Upper lobe of right lung (tissue), 1 donor: ENCODE measurements around the gene CHN2. TPM values are rescaled to one million over a fixed set of nuclear protein-coding genes. Genes with fewer than 3 reads are reported as not detected.

Experiments used
- ATAC-seq: fragments of 200-7000 bp; cut with Tn5 transposase; one replicate; pipeline ENCODE4 v1.9.1; 2020; ENCODE audit warnings: mild to moderate bottlenecking, moderate library complexity
- DNase-seq: peaks from one replicate; pipeline ENCODE4 v3.0.0-alpha.2; 2020
- H3K27ac ChIP-seq: fragments of 200-600 bp; one replicate; pipeline ENCODE4 v1.8.0; 2022
- H3K27me3 ChIP-seq: fragments of 200-600 bp; one replicate; pipeline ENCODE4 v1.8.0; 2022; ENCODE audit warnings: mild to moderate bottlenecking
- H3K36me3 ChIP-seq: fragments of 200-600 bp; one replicate; pipeline ENCODE4 v1.8.0; 2022
- H3K4me1 ChIP-seq: fragments of 200-600 bp; one replicate; pipeline ENCODE4 v1.8.0; 2022
- H3K4me3 ChIP-seq: fragments of 200-600 bp; one replicate; pipeline ENCODE4 v1.8.0; 2022; ENCODE audit warnings: mild to moderate bottlenecking
- H3K9me3 ChIP-seq: fragments of 200-600 bp; one replicate; pipeline ENCODE4 v1.8.0; 2022
- intact Hi-C: fragments of 100-400 bp; cut with DNase I; formaldehyde crosslinking; loops from one replicate; pipeline ENCODE4 v1.11.0; 2022
- total RNA-seq: library from RNA; stranded (reverse); fragmentation: NEBNext Ultra II Directional; extraction: Animal tissue kit (Norgen Biotek cat#: 25700); gene quantifications from one replicate; pipeline ENCODE4 v1.2.1, GENCODE V29; 2021
- TF ChIP-seq, protein P1 (sequence below): fragments of 200-600 bp; IDR thresholded peaks from one replicate; pipeline ENCODE4 v1.8.0; 2022; ENCODE audit warnings: antibody characterized with exemption
- donor health status: DM: no; HTN: yes; CAD: no; lungs with severe emphysema.

The CHN2 gene
- total RNA-seq, 1 donor from 2014 or later = 14.4 TPM

DNA sequence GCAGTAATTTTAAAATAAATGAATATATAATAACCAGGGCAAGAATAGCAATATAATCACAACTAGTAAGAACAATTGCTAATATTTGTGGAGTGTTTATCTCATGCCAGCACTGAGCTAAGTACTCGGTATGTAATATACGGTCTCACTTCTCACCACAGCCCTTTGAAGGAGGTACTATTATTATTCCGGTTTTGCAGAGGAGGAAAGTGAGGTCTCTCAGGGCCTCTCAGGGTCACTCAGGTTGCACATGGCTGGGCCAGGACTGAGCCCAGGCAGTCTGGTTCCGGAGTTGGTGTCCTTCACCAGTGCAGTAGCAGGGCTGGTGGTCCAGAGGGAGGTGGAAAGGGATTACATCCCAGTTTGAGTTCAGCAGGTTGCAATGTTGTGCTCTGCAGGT is 80.9 kb downstream of the CHN2 start:
- no peaks in the 10 kb centered on the region for H3K27me3 ChIP-seq
- no peaks in the 10 kb centered on the region for H3K9me3 ChIP-seq
- ATAC-seq = no peak
- intact Hi-C loops = no loop called here
- no peaks in the 10 kb centered on the region for H3K36me3 ChIP-seq
- no peak for DNase-seq
- H3K27ac ChIP-seq = no peak overlapping the region
- TF ChIP-seq, protein P1, sequence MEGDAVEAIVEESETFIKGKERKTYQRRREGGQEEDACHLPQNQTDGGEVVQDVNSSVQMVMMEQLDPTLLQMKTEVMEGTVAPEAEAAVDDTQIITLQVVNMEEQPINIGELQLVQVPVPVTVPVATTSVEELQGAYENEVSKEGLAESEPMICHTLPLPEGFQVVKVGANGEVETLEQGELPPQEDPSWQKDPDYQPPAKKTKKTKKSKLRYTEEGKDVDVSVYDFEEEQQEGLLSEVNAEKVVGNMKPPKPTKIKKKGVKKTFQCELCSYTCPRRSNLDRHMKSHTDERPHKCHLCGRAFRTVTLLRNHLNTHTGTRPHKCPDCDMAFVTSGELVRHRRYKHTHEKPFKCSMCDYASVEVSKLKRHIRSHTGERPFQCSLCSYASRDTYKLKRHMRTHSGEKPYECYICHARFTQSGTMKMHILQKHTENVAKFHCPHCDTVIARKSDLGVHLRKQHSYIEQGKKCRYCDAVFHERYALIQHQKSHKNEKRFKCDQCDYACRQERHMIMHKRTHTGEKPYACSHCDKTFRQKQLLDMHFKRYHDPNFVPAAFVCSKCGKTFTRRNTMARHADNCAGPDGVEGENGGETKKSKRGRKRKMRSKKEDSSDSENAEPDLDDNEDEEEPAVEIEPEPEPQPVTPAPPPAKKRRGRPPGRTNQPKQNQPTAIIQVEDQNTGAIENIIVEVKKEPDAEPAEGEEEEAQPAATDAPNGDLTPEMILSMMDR = no peak
- no peak overlapping the region for H3K4me3 ChIP-seq
- H3K4me1 ChIP-seq = peaks cover 6% of the 10 kb centered on the region

DNA sequence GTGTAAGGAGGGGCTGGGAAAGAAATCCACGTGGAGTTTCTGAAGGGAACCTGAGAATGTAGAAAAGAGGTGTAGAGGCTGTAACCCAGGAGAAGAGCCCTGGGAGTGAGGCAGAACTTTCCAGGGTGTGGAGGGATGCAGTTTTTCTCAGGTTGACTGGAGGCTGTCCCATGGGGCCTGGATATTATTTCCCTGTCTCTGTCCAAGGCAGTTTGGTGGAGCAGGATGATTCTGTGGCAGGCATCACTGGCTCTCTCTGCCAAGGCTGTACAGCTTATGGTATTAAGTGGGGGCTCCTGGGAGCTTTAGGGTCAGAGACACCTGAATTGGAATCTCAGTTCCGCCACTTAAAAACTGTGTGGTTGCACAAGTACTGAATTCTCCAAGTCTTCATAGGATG is 81.6 kb downstream of the CHN2 start:
- no peak overlapping the region for H3K4me3 ChIP-seq
- no peak for ATAC-seq
- H3K27me3 ChIP-seq = no peaks in the 10 kb centered on the region
- DNase-seq = no peak
- no peaks in the 10 kb centered on the region for H3K36me3 ChIP-seq
- TF ChIP-seq, protein P1 = no peak
- no peaks in the 10 kb centered on the region for H3K9me3 ChIP-seq
- H3K4me1 ChIP-seq = peaks cover 6% of the 10 kb centered on the region
- intact Hi-C loops = no loop called here
- no peak overlapping the region for H3K27ac ChIP-seq

DNA sequence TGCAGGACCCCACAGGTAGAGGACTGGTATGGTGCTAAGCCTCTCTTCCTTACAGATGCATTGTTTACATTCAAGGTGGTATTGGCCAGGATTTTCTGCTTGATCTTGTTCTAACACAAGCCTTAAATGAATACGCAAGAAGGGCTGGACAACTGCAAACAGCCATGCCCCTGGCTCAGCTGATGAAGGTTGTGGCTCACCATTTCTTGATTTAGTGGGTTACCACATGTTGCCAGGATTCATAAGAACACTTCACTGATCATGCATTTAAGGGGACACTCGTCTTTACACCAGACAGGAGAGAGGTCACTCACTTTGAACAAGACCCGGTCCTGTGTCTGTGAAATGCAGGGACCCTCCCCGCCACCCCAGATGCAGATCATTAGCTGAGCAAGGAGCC is 82.2 kb downstream of the CHN2 start:
- intact Hi-C loops = no loop called here
- TF ChIP-seq, protein P1 = no peak
- no peaks in the 10 kb centered on the region for H3K9me3 ChIP-seq
- ATAC-seq (no peak), DNase-seq (no peak)
- H3K4me3 ChIP-seq = no peak overlapping the region
- H3K36me3 ChIP-seq = no peaks in the 10 kb centered on the region
- peaks cover 6% of the 10 kb centered on the region for H3K4me1 ChIP-seq
- H3K27me3 ChIP-seq = no peaks in the 10 kb centered on the region
- no peak overlapping the region for H3K27ac ChIP-seq

DNA sequence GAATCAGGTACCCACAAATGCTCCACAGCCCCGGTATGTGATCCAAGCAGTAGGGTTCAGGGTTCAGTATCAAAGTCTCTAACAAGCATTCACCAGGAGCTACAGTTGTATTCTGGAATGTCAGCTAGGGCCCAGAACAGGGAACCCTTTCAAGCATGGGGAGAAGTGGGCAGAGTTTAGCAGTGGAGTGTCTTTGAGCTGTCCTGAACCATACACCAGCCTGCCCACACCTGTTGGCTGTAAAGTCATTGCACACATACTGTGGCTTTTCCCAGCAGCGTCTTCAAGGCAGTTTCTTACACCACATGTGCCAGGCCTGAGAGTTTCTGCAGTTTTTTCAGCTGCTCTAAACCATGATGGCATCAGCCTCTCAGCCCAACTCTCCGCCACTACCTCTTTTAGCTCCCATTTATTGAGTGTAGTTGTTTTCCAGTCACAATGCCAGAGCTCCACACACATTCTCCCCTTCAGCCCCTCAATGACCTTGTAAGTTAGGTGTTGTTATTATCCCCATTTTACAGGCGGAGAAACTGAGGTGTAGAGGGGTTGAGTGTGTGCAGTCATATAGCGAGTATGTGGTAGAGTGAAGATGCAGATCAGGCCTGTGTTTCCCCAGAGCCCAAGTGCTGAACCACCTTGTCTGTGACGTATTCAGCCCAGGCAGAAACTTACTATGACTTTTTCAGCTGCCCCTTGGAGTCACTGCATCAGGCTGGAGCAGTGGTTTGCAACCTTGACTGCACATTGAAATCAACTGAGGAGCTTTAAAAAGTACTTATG is 83.1 kb downstream of the CHN2 start:
- intact Hi-C loops = no loop called here
- DNase-seq = no peak
- Histone ChIP-seq H3K4me1 (peaks cover 6% of the 10 kb centered on the region), H3K27me3 (no peaks in the 10 kb centered on the region), H3K9me3 (no peaks in the 10 kb centered on the region), H3K4me3 (no peak overlapping the region), H3K27ac (no peak overlapping the region), H3K36me3 (no peaks in the 10 kb centered on the region)
- TF ChIP-seq, protein P1 = no peak
- ATAC-seq = no peak

DNA sequence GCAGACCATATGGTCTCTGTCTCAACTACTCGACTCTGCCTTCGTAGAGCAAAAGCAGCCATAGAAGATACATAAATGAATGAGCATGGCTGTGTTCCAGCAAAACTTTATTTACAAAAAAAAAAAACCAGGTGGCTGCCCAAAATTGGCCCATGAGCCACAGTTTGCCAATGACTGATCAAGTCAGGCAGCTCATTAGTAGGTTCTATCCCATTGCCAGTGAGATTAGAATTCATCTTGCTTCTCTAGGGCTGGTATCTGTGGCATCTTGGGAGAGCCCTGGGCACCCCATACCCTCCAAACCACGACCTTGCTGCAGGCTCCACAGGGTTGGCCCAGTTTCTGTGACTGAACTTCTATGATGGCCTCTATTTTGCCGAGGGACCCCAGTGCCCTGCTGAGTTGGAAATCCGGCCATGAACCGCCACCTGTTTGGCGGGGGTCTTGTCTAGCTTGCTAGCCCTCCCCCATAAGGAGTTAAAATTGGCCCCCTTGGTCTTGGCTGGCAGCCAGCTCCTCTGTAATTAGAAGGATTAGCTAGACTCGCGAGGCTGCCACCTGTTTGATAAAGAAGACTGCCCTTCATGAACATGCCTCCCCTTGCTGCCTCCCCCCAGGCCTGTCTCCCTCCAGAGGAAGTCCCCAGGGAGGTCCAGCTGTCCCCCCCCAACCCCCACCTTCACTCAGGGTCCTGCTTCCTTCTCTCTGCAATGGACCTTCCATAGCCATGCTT is 83.9 kb downstream of the CHN2 start:
- TF ChIP-seq, protein P1 = no peak
- no peaks in the 10 kb centered on the region for H3K36me3 ChIP-seq
- no peaks in the 10 kb centered on the region for H3K27me3 ChIP-seq
- DNase-seq (no peak), ATAC-seq (no peak)
- H3K4me1 ChIP-seq = peaks cover 6% of the 10 kb centered on the region
- no peak overlapping the region for H3K27ac ChIP-seq
- H3K9me3 ChIP-seq = no peaks in the 10 kb centered on the region
- intact Hi-C loops = no loop called here
- H3K4me3 ChIP-seq = no peak overlapping the region
